Neural crest cell (in vitro differentiated cells): ENCODE measurements around the gene ENOX2. TPM values are rescaled to one million over a fixed set of nuclear protein-coding genes. Genes with fewer than 3 reads are reported as not detected.

ENCODE experiments used
- DNase-seq: peaks from one replicate; pipeline ENCODE4 v3.0.0; 2021; ENCODE audit warnings: low read depth, mixed read lengths, low spot score
- H3K27ac Mint-ChIP-seq: one replicate; pipeline ENCODE4 v1.8.0; 2021; ENCODE audit warnings: mild to moderate bottlenecking, mixed read lengths; ENCODE audit not compliant: unreplicated experiment
- H3K27me3 Mint-ChIP-seq: 2 replicates; pipeline ENCODE4 v1.8.0; 2021; ENCODE audit warnings: low read depth, mild to moderate bottlenecking, mixed read lengths
- H3K36me3 Mint-ChIP-seq: 2 replicates; pipeline ENCODE4 v1.8.0; 2021; ENCODE audit warnings: low read depth, mild to moderate bottlenecking, mixed read lengths
- H3K4me1 Mint-ChIP-seq: 2 replicates; pipeline ENCODE4 v1.8.0; 2021; ENCODE audit warnings: mixed read lengths
- H3K4me3 Mint-ChIP-seq: one replicate; pipeline ENCODE4 v1.8.0; 2021; ENCODE audit warnings: mild to moderate bottlenecking, mixed read lengths
- H3K9me3 Mint-ChIP-seq: 2 replicates; pipeline ENCODE4 v1.8.0; 2021; ENCODE audit warnings: mixed read lengths
- CTCF ChIP-seq: fragments of 200-600 bp; sonication (generic); conservative IDR thresholded peaks from 2 replicates; pipeline ENCODE4 v1.5.0; 2021; ENCODE audit warnings: antibody characterized with exemption, mild to moderate bottlenecking
- total RNA-seq: library from RNA; stranded (reverse); gene quantifications from 2 replicates; pipeline ENCODE4 v1.2.1, GENCODE V29; 2021

The ENOX2 gene
- total RNA-seq, 1 donor from 2014 or later = 40.3 TPM

- no peaks in the 10 kb centered on the region for H3K9me3 Mint-ChIP-seq
- H3K4me1 Mint-ChIP-seq = peaks cover 28% of the 10 kb centered on the region
- no peak for DNase-seq
- no peaks in the 10 kb centered on the region for H3K27me3 Mint-ChIP-seq
- peak overlapping the region; percentile 0 for H3K27ac Mint-ChIP-seq
- no peak for TF ChIP-seq CTCF
- no peak overlapping the region for H3K4me3 Mint-ChIP-seq
- H3K36me3 Mint-ChIP-seq = no peaks in the 10 kb centered on the region
Observed at GRCh38 chrX:130772776-130773143, 130.2 kb downstream of the ENOX2 start.

- no peaks in the 10 kb centered on the region for H3K27me3 Mint-ChIP-seq
- peak overlapping the region; percentile 0 for H3K27ac Mint-ChIP-seq
- H3K4me1 Mint-ChIP-seq = peaks cover 31% of the 10 kb centered on the region
- no peak overlapping the region for H3K4me3 Mint-ChIP-seq
- no peaks in the 10 kb centered on the region for H3K9me3 Mint-ChIP-seq
- no peaks in the 10 kb centered on the region for H3K36me3 Mint-ChIP-seq
- TF ChIP-seq CTCF = no peak
- no peak for DNase-seq
Observed at GRCh38 chrX:130772105-130772775, 130.8 kb downstream of the ENOX2 start.

- Mint-ChIP-seq H3K4me1 (peaks cover 31% of the 10 kb centered on the region), H3K27me3 (no peaks in the 10 kb centered on the region), H3K4me3 (no peak overlapping the region), H3K36me3 (no peaks in the 10 kb centered on the region), H3K9me3 (no peaks in the 10 kb centered on the region), H3K27ac (no peak overlapping the region)
- no peak for DNase-seq
- TF ChIP-seq CTCF = no peak
Observed at GRCh38 chrX:130771648-130772047, 131.4 kb downstream of the ENOX2 start.

GRCh38 chrX:130771230-130771629 is 131.8 kb downstream of the ENOX2 start:
- DNase-seq = no peak
- no peaks in the 10 kb centered on the region for H3K9me3 Mint-ChIP-seq
- no peak for TF ChIP-seq CTCF
- no peaks in the 10 kb centered on the region for H3K36me3 Mint-ChIP-seq
- no peaks in the 10 kb centered on the region for H3K27me3 Mint-ChIP-seq
- H3K4me1 Mint-ChIP-seq = peaks cover 31% of the 10 kb centered on the region
- H3K27ac Mint-ChIP-seq = no peak overlapping the region
- no peak overlapping the region for H3K4me3 Mint-ChIP-seq

GRCh38 chrX:130770615-130771014 is 132.4 kb downstream of the ENOX2 start:
- Mint-ChIP-seq H3K4me3 (no peak overlapping the region), H3K9me3 (no peaks in the 10 kb centered on the region), H3K27me3 (no peaks in the 10 kb centered on the region), H3K36me3 (no peaks in the 10 kb centered on the region), H3K27ac (no peak overlapping the region), H3K4me1 (peaks cover 31% of the 10 kb centered on the region)
- DNase-seq = no peak
- no peak for TF ChIP-seq CTCF
